Gastrocnemius medialis (tissue), 4 donors: ENCODE measurements around the gene TBC1D5.

Experiments used
- CTCF ChIP-seq, 5 experiments: fragments of 450-650 bp in 3 of 5; fragments of 200-600 bp in 2 of 5; sonication (generic) in 2 of 5; IDR thresholded peaks in 4 of 5; conservative IDR thresholded peaks in 1 of 5; 1 replicate in 4 of 5; 2 replicates in 1 of 5; pipeline ENCODE4 v1.5.1; 2016 to 2019; ENCODE audit warnings: antibody characterized with exemption in 5 of 5, mild to moderate bottlenecking in 3 of 5, moderate library complexity in 3 of 5
- POLR2A ChIP-seq, 2 donors: fragments of 450-650 bp; IDR thresholded peaks; one replicate each; pipeline ENCODE4 v1.6.1; 2017; ENCODE audit warnings: antibody characterized with exemption in 2 of 2, mild to moderate bottlenecking in 2 of 2, moderate library complexity in 2 of 2

DNA sequence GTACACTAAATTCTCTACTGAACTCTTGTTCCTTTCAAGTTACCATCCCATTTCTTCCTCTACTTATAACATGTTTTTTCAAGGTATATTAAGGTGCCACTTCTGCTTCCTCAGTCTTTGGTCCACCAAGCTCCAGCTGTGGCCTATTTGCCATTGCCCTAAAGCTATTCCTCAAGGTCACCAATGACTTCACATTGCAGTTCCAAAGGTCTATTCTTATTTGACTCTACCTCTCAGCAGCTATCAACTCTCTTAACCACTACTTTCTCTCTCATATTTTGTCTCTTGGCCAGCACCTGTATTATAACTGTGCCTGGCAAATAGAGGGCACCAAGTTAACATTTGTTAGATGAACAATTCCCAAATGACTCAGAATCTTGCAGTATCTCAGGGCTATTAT, 503.0 kb downstream of the TBC1D5 start:
- no peak for TF ChIP-seq CTCF (IDR thresholded peaks at IDR 0.05 in 4 of 5, conservative IDR thresholded peaks at IDR 0.05 in 1 of 5)
- TF ChIP-seq POLR2A (IDR thresholded peaks at IDR 0.05), result no peak
